Stimulated activated CD4-positive, alpha-beta T cell treated with anti-CD3 and anti-CD28 coated beads, Interleukin-12 subunit alpha, Interleukin-12 subunit beta, amount 100 ng/mL, for 24 hours (primary cell): ENCODE measurements around the gene LAMA4.

Source experiments
- DNase-seq, 2 experiments: peaks; one replicate each; pipeline ENCODE4 v3.0.0-alpha.2; 2020; ENCODE audit warnings: low read depth in 2 of 2

Gene LAMA4

GRCh38 chr6:112272799-112273198 is 18.4 kb upstream of the LAMA4 start:
- no peak for DNase-seq

GRCh38 chr6:112270756-112271155 is 16.4 kb upstream of the LAMA4 start:
- no peak for DNase-seq

GRCh38 chr6:112269979-112270566 is 15.7 kb upstream of the LAMA4 start:
- no peak for DNase-seq

DNA sequence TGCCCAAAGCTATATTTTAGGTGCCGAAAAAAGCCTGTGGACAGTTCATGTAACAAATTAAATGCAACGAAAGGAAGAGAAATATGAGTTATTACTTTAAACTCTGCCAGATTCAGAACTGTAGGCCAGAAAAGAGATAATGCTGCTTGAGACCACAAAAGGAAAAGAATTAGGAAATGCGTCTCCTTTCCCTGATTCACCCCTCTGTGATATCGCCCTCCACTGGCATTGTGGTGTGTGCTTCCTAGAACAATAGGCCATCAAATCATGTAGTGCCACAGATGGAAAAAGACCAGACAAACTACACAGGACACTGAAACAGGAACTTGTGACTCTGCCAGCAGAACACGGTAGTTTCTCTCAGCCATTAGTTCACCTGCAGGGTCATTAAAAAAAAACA is 14.7 kb upstream of the LAMA4 start:
- no peak for DNase-seq

DNA sequence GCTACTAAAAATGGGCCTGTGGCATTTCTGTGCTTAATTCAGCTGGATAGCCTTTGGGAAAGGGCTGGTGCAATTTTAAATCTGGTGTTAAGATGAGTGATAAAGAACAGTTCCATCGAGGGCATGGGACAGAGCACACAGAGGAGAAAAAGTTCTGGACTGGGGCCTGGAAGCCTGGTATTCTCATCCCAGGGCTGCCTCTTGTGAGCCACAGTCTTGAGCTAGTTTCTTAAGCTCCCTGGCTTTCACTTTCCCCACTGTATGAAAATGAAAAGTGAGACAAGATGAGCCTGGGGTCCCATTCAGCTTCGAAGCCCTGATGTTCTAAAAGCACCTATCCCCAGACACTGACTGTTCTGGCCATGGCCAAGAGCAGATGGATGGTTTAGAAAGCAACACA is 14.3 kb upstream of the LAMA4 start:
- DNase-seq = no peak

DNA sequence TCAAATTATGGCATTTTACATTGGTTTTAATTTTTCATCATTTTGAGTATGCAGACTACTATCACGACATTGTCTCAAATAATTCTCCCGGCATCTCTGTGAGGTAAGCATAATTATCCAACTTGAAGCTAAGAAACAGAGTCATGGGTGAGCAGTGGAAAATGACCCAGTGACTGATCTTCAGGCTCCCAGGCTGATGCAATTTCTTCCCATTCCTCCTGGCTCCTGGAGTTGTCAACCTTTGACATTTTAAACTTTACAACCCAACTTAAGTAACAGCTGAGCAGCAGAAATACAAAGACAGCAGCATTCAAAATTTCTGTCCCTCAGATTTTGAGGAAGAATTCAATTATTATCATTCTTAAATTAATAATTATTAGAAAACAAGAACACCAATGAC is 13.7 kb upstream of the LAMA4 start:
- no peak for DNase-seq

- DNase-seq = no peak
Measured at GRCh38 chr6:112266331-112266730, 12.0 kb upstream of the LAMA4 start.

GRCh38 chr6:112259337-112259675 is 4.9 kb upstream of the LAMA4 start:
- DNase-seq = no peak

DNA sequence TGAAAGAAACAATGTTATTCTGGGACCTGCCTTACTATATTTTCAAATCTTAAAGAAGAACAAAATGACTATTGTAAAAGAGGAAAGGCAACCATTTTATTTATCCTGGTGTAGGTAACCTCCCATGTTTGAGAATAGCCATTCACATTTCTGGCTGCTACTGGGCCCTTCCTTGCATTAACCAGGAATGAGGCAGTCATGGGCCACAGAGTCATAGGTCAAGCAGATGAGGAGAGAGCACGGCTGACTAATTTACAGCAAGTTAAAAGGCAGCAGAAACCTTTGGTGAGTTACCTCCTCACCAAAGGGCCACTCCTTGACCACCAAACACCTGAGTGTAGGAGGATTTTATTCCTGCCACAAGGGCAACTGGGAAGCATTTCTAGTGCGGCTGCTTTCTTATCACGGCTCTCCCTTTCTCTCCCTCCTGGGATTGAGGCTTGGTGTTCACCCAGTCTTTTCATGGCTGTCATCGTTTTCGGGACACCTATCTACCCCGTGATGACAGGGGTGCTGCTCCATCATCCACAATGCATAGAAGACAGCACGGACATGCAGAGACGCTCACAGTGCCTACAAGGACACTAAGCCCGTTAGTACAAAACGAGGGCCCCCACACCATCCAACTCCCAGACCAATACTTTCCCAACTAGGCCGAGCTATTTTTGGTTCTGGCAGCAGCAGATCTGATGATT is 4.4 kb upstream of the LAMA4 start:
- no peak for DNase-seq

DNA sequence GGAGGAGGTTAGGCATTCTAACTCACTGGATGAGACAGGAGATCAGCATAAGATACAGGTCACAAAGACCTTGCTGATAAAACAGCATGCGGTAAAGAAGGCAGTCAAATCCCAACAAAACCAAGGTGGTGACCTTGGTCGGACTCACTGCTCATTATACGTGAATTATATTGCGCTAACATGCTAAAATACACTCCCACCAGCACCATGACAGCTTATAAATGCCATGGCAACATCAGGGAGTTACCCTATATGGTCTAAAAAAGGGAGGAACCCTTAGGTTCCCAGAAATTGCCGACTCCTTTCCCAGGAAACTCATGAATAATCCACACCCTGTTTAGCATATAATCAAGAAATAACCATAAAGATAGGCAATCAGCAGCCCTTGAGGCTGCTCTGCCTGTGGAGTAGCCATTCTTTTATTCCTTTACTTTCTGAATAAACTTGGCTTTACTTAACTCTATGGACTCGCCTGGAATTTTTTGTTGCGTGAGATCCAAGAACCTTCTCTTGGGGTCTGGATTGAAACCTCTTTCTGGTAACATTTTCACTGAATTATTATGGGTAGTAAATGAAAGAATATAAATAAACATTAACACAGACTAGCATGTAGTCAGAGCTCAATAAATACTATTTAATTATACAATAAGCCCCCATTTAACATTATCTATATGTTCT is 3.0 kb upstream of the LAMA4 start:
- no peak for DNase-seq

DNA sequence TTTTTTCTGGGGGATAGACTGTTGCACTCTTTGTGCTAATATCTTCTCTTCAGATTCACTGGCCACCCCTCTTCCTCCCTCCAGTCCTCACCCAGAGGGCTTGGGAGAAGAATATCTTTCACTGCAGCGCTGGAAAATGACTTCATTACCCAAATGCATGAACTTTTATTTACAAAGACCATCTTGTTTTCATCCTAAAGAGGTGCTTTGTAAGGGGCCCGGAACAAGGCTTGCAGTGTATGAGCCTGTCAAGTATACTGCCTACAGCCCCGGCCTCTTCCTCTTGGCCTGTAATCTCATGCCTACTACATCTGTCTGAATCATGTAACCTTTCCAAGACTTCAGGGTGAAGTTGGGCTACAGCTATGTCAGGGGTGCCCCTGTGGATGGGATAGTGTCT is 554 bp upstream of the LAMA4 start:
- DNase-seq = no peak

- DNase-seq = no peak
Measured at GRCh38 chr6:112253498-112253840, 898 bp downstream of the LAMA4 start.

DNA sequence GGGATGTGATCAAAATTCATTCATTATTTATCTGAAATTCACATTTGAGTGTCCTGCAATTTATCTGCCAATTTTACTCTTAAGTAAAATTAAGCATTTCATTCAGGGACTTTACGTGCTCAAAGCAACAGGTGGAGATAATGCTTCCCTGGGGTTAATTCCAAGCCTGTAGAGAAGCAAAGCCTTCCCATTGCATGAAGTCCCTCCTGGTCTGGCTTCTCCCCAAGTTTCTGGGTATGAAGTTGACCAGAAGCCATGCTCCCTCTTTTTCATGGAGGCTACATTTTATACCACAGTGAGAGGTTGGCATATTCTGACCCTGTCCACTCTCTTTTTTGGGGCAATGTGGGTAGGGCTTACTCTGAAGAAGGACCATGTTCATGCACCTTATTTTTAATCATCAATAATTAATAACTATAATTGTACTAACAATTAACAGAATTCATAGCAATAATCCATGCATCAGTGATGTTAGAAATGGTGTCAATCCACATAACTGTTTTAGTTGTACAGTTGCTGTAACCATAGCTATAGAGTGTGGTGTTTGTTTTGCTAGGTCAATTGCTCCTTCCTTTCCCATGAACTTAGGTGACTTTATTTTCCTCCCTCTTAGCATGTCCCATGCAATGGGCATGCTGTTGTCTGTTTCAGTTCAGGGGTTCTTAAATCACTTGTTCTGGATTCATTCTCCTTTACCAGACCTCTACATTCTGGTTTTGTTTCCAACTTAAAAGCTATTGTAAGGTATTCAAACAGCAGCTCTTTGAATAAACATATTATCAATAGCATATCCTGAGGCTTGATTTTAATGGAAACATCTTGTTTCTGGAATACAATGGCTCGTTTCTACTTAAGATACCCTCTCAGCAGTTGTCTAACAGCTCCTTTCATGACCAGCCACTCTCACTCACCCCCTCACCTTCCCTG is 1.5 kb downstream of the LAMA4 start:
- DNase-seq = no peak

GRCh38 chr6:112251171-112251875 is 3.0 kb downstream of the LAMA4 start:
- no peak for DNase-seq

DNA sequence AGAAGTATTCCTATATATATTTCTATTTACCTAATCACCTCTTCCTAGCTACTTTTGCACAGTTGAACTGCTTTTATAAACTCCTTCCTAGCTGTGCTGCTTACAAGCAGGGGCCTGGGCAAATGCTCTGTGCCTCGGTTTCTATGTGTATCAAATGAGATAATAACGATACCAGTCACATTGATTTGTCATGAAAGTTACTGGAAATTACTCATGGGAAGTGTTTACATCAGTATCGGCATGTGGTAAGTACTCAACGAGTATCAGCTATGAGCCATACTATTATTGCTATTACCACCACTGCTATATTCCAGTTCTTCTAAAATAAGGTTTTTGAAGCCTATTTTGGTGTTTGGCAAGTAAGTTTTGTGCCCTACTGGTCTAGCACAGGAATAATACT is 4.9 kb downstream of the LAMA4 start:
- no peak for DNase-seq

DNA sequence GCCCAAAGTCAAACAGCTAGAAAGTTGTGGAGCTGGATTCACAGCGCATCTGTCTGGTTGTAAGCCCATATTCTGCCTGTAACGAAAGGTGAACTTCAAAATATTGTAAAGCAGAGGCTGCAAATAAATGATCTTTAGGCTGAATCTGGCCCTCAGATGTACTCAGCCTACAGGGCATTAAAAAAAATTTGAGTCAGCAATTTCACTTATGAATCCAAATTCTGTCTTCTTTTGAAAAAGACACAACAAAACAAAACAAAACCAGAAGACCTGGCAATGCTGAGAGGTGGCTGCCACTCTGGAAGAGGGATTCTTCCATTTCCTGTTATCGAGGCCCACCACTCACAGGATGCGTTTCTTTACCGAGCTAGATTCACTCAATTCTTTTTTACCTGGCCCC is 7.1 kb downstream of the LAMA4 start:
- no peak for DNase-seq

GRCh38 chr6:112245511-112246203 is 8.7 kb downstream of the LAMA4 start:
- DNase-seq = no peak

DNA sequence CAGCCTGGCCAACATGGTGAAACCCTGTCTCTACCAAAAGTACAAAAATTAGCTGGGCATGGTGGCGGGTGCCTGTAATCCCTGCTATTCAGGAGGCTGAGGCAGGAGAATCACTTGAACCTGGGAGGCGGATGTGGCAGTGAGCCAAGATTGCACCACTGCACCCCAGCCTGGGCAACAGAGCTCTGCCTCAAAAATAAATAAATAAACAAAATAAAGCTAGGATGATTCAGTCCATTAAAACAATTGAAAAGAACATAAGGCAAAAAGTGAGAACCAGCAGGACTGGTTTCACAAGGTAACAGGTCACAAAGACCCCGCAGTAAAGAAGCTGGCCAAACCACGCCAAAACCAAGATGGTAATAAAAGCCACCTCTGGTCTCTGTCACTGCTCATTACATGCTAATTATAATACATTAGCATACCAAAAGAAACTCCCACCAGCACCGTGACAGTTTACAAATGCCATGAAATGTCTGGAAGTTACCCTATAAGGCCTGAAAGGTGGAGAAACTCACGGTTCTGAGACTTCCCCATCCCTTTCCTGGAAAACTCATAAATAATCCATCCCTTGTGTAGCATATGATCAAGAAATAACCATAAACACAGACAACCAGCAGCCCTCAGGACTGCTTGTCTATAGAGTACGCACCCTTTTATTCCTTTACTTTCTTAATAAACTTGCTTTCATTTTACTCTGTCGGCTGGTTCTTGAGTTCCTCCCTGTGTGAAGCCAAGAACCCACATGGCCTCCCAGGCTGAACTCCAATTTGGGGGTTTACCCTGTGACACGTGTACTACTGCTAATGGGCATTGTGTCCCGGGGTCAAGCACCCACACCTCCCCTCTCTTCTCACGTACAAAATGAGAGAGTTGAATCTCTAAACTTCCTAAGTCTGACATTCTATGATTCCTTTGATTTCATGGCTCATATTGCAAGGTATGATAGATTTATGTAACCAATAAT is 10.2 kb downstream of the LAMA4 start:
- DNase-seq = no peak

DNA sequence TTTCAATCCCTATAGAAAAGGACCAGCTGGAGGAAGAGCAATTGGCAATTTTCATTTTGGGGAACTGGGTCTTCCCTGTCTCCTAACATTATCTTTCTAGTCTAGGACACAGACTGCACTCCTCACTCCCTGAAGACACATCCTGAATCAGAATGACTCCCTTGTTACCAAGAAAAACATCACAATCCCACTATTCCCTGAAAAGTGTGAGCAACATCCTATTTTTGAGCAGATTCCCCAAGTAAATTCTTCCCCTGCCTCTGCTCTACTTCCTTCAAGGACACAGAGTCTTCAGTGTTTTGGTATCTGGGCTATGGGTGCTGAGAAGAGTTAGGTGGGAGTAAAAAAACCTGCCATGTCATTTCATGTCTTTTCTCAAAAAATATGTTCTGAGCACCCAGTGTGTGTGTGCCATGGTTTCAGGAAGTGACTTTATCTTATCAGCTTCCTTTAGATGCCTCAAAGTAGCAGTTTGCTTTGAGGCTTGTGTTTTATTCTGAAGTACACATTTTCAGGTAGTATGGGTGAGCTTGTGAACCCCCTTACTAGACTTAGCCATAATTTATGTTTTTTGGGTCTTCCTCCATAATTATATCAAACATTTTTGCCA is 12.4 kb downstream of the LAMA4 start:
- DNase-seq = no peak

DNA sequence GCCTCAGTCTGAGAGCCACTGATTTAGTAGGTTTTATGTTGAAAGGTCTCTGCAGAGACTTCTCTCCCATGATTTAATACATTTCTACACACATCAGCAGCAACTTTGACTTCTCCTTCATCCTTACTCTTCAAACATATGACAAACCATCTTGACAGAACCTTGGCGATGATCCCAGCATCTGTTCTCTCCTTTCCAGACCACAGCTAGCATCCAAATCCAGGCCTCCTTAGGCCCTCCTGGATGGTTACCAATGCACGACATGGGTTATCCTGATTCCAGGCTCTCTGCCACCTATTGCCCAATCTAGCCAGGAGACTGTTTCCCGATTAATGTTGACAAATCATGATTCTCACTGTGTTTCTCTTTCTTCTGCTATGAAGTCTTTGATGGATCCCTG is 16.8 kb downstream of the LAMA4 start:
- no peak for DNase-seq
